ENCODE data around the gene KCNH1. TPM values are rescaled to one million over a fixed set of nuclear protein-coding genes. Genes with fewer than 3 reads are reported as not detected.
"Not testable (repeated sequence)": the region's sequence is repeated elsewhere in the genome, so short reads cannot be mapped to it uniquely, and the experiment has no call there.

The KCNH1 gene
- total RNA-seq, 1 donor from 2014 or later: not detected

DNA sequence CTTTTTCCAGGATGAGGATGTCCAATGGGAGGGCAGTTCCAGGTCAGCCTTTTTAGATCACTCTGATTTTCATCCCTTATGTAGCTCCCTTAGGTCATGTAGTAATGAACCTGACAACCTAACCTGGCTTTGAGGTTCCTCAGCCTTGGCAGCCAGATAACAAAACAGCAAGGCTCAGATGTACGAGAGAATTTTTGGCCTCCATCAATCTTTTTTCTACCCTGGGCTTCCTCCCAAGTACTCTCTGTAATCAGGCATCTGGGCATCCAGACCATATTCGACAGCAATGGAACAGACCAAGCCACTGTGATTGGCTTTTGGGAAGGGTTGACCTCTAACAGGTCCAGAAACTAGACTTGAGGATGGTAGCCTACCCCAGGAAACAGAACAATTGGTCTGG, 38.6 kb downstream of the KCNH1 start:
- no peak for DNase-seq
- Histone ChIP-seq H3K27ac (no peak overlapping the region), H3K36me3 (no peaks in the 10 kb centered on the region), H3K4me1 (no peaks in the 10 kb centered on the region), H3K27me3 (no peaks in the 10 kb centered on the region), H3K4me3 (no peak overlapping the region), H3K9me3 (no peaks in the 10 kb centered on the region)
- ATAC-seq: no peak
- TF ChIP-seq, protein P1, sequence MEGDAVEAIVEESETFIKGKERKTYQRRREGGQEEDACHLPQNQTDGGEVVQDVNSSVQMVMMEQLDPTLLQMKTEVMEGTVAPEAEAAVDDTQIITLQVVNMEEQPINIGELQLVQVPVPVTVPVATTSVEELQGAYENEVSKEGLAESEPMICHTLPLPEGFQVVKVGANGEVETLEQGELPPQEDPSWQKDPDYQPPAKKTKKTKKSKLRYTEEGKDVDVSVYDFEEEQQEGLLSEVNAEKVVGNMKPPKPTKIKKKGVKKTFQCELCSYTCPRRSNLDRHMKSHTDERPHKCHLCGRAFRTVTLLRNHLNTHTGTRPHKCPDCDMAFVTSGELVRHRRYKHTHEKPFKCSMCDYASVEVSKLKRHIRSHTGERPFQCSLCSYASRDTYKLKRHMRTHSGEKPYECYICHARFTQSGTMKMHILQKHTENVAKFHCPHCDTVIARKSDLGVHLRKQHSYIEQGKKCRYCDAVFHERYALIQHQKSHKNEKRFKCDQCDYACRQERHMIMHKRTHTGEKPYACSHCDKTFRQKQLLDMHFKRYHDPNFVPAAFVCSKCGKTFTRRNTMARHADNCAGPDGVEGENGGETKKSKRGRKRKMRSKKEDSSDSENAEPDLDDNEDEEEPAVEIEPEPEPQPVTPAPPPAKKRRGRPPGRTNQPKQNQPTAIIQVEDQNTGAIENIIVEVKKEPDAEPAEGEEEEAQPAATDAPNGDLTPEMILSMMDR (IDR thresholded peaks at IDR 0.05): no peak
- intact Hi-C loops (cut with DNase I): no loop called here

DNA sequence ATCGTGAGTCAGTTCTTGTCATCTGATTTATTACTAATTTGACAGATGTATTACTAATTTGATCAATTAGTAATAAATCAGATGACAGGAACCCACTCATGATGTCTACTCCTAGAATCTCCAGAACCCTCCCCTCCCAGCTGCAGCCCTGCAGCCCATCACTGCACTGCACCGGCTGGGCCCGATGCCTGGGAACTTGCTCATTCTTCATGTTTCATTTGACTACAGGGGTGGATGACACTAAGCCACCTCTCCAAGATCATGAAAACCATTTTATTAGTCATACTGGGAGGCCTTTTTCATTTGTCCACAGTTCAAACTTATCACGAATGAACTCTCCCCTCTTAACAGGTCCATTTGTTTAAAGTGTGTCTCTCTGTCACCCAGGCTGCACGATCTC, 41.0 kb downstream of the KCNH1 start:
- no peak for DNase-seq
- ATAC-seq: no peak

DNA sequence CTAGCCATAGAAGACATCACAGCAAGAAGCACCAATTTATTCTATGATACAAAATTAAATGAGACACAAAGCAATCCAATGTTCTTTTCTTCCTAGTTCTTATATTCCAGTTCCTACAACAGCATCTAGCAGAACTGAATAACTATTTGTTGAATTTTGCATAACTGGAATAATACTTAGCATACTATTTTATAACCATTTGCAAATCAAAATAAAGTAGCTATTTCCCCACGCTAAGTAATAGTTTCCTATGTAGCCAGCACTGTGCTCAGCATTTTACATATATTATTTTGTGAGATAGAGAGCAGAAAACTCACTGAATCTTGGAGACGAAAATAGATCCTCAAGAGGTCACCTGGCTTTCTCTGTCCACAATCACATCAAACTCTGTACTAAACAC, 42.1 kb downstream of the KCNH1 start:
- Histone ChIP-seq H3K4me1 (no peaks in the 10 kb centered on the region), H3K9me3 (no peaks in the 10 kb centered on the region), H3K27me3 (no peaks in the 10 kb centered on the region), H3K36me3 (no peaks in the 10 kb centered on the region), H3K4me3 (no peak overlapping the region), H3K27ac (no peak overlapping the region)
- intact Hi-C loops (cut with DNase I): no loop called here
- ATAC-seq (no peak), DNase-seq (no peak)
- TF ChIP-seq, protein P1 (IDR thresholded peaks at IDR 0.05): no peak

More for the DNA sequence above, 41.0 kb downstream of the KCNH1 start:
- no peaks in the 10 kb centered on the region for H3K27me3 ChIP-seq
- TF ChIP-seq, protein P1 (IDR thresholded peaks at IDR 0.05): no peak
- H3K27ac ChIP-seq: no peak overlapping the region
- no peaks in the 10 kb centered on the region for H3K36me3 ChIP-seq
- no peak overlapping the region for H3K4me3 ChIP-seq
- H3K9me3 ChIP-seq: no peaks in the 10 kb centered on the region
- intact Hi-C loops (cut with DNase I): no loop called here
- H3K4me1 ChIP-seq: no peaks in the 10 kb centered on the region

DNA sequence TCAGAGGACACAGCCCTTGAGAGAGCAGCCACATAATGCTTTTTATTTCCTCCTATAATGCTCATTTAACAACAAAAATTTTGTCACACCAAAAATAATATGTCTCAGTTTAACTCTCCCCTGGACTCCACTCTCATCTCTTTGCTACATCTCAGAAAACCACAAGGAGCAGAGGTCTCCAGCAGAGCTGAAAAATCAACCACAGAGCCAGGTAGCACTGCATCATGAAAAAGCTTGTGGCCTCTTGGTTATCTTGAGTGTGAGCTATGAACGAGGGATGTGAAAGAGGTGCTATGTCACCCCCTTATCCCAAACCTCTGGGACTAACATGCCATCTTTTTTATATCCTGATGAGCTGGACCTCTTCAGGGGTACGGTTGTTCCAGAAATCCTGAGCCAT, 44.4 kb downstream of the KCNH1 start:
- no peaks in the 10 kb centered on the region for H3K36me3 ChIP-seq
- H3K4me3 ChIP-seq: no peak overlapping the region
- H3K9me3 ChIP-seq: no peaks in the 10 kb centered on the region
- H3K27ac ChIP-seq: no peak overlapping the region
- H3K27me3 ChIP-seq: no peaks in the 10 kb centered on the region
- intact Hi-C loops (cut with DNase I): no loop called here
- TF ChIP-seq, protein P1 (IDR thresholded peaks at IDR 0.05): no peak
- no peak for ATAC-seq
- DNase-seq: no peak
- no peaks in the 10 kb centered on the region for H3K4me1 ChIP-seq

DNA sequence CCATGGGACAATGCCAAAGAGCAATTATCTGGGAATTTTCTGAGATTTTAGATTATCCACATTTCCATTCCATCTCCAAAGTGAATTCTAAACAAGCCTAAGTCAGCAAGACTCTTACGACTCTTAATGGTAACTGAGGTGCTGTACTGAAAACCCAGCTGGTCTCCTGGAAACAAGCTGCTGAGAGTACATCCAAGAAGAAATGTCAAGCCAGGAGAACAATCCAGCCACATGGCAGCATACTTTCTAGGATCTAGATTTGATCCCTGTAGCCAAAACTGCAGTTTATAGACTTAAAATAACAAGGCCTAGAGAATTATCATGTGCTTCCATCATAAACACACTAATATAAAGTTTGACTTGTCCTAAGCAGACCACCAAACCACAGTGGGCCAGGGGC, 45.8 kb downstream of the KCNH1 start:
- intact Hi-C loops (cut with DNase I): no loop called here
- no peaks in the 10 kb centered on the region for H3K36me3 ChIP-seq
- H3K27ac ChIP-seq: no peak overlapping the region
- TF ChIP-seq, protein P1 (IDR thresholded peaks at IDR 0.05): no peak
- H3K4me1 ChIP-seq: no peaks in the 10 kb centered on the region
- ATAC-seq (no peak), DNase-seq (no peak)
- no peaks in the 10 kb centered on the region for H3K9me3 ChIP-seq
- no peaks in the 10 kb centered on the region for H3K27me3 ChIP-seq
- H3K4me3 ChIP-seq: no peak overlapping the region

DNA sequence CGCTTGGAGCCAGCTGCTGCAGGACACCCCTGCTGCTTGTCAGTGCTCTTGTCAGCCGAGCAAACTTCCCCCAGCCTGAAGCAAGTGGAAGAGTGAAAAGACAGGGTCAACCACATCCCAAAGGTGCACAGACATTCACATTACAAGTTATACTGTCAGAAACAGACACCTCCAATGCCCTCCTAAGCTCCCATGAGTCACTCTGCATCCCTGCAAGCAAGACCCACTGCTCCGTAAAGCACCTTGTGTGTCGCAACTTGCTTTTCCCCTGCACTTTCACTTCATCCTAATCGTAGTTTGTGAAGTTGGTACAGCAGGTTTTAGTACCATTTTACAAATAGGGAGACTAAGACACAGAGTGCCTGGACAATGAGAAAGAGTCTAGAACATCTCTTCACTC, 51.1 kb downstream of the KCNH1 start:
- intact Hi-C loops (cut with DNase I): no loop called here

DNA sequence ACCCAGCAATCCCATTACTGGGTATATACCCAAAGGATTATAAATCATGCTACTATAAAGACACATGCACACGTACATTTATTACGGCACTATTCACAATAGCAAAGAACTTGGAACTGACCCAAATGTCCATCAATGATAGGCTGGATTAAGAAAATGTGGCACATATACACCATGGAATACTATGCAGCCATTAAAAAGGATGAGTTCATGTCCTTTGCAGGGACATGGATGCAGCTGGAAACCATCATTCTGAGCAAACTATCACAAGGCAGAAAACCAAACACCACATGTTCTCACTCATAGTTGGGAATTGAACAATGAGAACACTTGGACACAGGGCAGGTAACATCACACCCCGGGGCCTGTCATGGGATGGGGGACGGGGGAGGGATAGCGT, 52.5 kb downstream of the KCNH1 start:
- H3K4me1 ChIP-seq; H3K36me3 ChIP-seq; H3K4me3 ChIP-seq; ATAC-seq; DNase-seq; H3K27ac ChIP-seq; H3K9me3 ChIP-seq; intact Hi-C loops (cut with DNase I); H3K27me3 ChIP-seq: not testable (repeated sequence)

More for the DNA sequence above, 51.1 kb downstream of the KCNH1 start:
- no peaks in the 10 kb centered on the region for H3K27me3 ChIP-seq
- TF ChIP-seq, protein P1 (IDR thresholded peaks at IDR 0.05): no peak
- ATAC-seq (no peak), DNase-seq (no peak)
- H3K9me3 ChIP-seq: no peaks in the 10 kb centered on the region
- H3K27ac ChIP-seq: no peak overlapping the region
- no peaks in the 10 kb centered on the region for H3K36me3 ChIP-seq
- H3K4me3 ChIP-seq: no peak overlapping the region
- no peaks in the 10 kb centered on the region for H3K4me1 ChIP-seq
